ENCODE results near the gene EDEM3. TPM values are rescaled to one million over a fixed set of nuclear protein-coding genes. Genes with fewer than 3 reads are reported as not detected.
A peak's percentile ranks its signal among the peaks of the same experiment; 100 is the strongest.

EDEM3 gene
- polyA plus RNA-seq, 2 of the 4 experiments (the other 2 are of a cell fraction) = 10.5 to 24.2 TPM

DNA sequence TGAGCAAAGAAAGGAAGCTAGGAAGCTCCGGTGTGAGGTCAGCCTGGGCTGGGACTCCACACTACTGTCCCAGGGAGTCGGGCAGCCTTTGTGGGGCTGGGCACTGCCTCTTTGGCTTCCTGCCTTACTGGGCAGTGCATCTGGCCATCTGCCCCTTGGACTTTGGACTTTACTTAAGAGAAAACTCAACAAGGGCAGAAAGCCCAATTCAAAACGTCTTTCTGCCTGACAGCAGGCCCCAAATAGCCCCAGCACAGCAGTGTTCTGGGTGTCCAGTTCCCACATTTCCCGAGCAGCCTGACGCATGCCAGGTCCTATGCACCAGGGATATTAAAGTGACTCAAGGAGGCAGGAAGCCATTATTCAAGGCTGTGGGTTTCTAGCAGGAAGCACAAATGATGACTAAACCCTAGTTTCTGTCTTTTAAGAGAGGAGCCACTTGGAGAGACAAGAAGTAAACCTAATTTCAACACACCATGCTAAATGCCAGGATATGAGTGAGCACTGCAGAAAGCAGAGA lies 37.9 kb upstream of the EDEM3 start (continued):
- TF ChIP-seq EP300 (IDR thresholded peaks at IDR 0.05) (peak; percentile 52 to 62; a peak in 2 of 5 replicates), MYC (IDR thresholded peaks at IDR 0.05; ENCODE audit: borderline replicate concordance, low read length) (no peak), TFCP2L1 (CRISPR knock-in tag; IDR thresholded peaks at IDR 0.05) (no peak), BCL3 (IDR thresholded peaks at IDR 0.05) (peak; percentile 57; the same call in 2 of the 3 replicates), HMGXB4 (CRISPR knock-in tag; IDR thresholded peaks at IDR 0.05; ENCODE audit: borderline replicate concordance) (no peak), TP53 (CRISPR knock-in tag; IDR thresholded peaks at IDR 0.05) (no peak)

- no peak for FAIRE-seq
Measured at GRCh38 chr1:184791550-184791900, 36.9 kb upstream of the EDEM3 start.

More at GRCh38 chr1:184791550-184791900, 36.9 kb upstream of the EDEM3 start:
- H3K4me2 ChIP-seq = peak overlapping the region; percentile 85
- H3K4me3 ChIP-seq = no peak overlapping the region
- 73% methylated on average over 2 of the region's 2 CpGs for WGBS (ENCODE audit: missing lambda C conversion rate)
- no peak for ATAC-seq
- H3K4me1 ChIP-seq = peaks cover 44% of the 10 kb centered on the region
- peak overlapping the region; percentile 83 to 86 for H3K27ac ChIP-seq
- DNase-seq (ENCODE audit: low read depth in 1 of 2, low spot score in 1 of 2) = no peak
- no peaks in the 10 kb centered on the region for H3K9me3 ChIP-seq
- ChIA-PET CTCF (interaction anchor here (0.6 to 1.7 kb wide), 4 partner anchors 40 to 378 kb away, joined by 3 to 4 read pairs (median 4); no protein-coding TSS in a partner anchor), POLR2A (interaction anchor here (0.7 to 2.0 kb wide), 3 partner anchors 36 to 330 kb away, joined by 5 to 9 read pairs (median 5); partner anchors contain the start of gene EDEM3)
- no peak for TF ChIP-seq HOXB13 (CRISPR knock-in tag; IDR thresholded peaks at IDR 0.05; ENCODE audit: low read depth)
- TF ChIP-seq, protein P1, sequence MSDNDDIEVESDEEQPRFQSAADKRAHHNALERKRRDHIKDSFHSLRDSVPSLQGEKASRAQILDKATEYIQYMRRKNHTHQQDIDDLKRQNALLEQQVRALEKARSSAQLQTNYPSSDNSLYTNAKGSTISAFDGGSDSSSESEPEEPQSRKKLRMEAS (IDR thresholded peaks at IDR 0.05) = no peak
- TF ChIP-seq HMGXB4 (CRISPR knock-in tag; IDR thresholded peaks at IDR 0.05; ENCODE audit: borderline replicate concordance) = no peak
- no peak for TF ChIP-seq BCL3 (IDR thresholded peaks at IDR 0.05)
- no peak for TF ChIP-seq EP300 (IDR thresholded peaks at IDR 0.05)
- no peak for TF ChIP-seq BHLHE40 (IDR thresholded peaks at IDR 0.05; ENCODE audit: low read depth, low read length)
- TF ChIP-seq SREBF2 (IDR thresholded peaks at IDR 0.05) = no peak
- TF ChIP-seq HDAC2 (IDR thresholded peaks at IDR 0.05) = no peak
- no peak for TF ChIP-seq TP53 (CRISPR knock-in tag; IDR thresholded peaks at IDR 0.05)
- TF ChIP-seq PHF8 (IDR thresholded peaks at IDR 0.05; ENCODE audit: borderline replicate concordance, low read depth) = no peak
- no peak for TF ChIP-seq ZNF302 (CRISPR knock-in tag; IDR thresholded peaks at IDR 0.05)

All from A549 (cell line).